Cardiac septum (tissue), 1 donor: Measurements from ENCODE around the gene LSS. TPM values are rescaled to one million over a fixed set of nuclear protein-coding genes. Genes with fewer than 3 reads are reported as not detected.
"Not testable (repeated sequence)": the region's sequence is repeated elsewhere in the genome, so short reads cannot be mapped to it uniquely, and the experiment has no call there.

Source experiments
- DNase-seq: peaks from one replicate; pipeline ENCODE4 v3.0.0-alpha.2; 2020; ENCODE audit warnings: low spot score
- intact Hi-C: fragments of 100-400 bp; cut with DNase I; formaldehyde crosslinking; loops from one replicate; pipeline ENCODE4 v1.14.0; 2022
- total RNA-seq: library from RNA; stranded (reverse); fragmentation: NEBNext Ultra II Directional; extraction: Animal tissue kit (Norgen Biotek cat#: 25700); gene quantifications from one replicate; pipeline ENCODE4 v1.2.1, GENCODE V29; 2021
- donor health status: DM: no; HTN: no; CAD: no.

The LSS gene
- total RNA-seq, 1 donor from 2014 or later: 34.9 TPM

DNA sequence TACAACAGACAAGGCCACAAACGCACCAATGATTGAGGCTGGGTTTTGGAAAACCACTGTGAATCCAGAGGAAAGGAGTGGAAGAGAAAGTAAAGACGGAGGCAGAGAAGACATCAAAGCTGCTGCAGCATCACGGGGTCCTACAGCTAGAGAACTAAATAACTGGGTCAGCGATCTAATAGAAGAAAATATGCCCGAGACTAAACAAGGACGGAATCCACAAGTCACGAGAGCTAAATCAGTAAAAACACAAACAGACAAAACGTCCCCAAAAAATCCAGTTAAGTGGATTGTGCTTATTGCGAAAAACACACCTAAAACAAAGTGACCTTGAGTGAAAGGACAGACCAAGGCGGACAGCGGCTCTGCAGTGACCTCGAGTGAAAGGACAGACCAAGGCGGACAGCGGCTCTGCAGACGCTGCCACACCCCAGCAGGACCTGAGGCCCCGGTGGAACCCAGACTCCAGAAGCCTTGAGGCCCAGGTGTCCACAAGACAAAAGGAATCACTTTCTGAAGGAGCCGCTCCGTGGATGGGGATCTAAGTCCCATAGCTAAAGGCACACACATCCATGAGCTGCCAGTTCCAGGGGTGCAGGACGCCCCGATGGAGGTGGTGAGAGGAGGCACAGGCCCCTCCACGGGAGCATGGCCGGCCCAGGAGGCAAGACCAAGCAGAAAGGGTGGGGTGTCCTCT is 79.2 kb downstream of the LSS start:
- no peak for DNase-seq
- intact Hi-C loops: loop anchor here (10.0 kb wide), 2 partner anchors 75 to 105 kb away; partner anchors contain the start of gene LSS

GRCh38 chr21:46148106-46148505 is 80.5 kb downstream of the LSS start:
- intact Hi-C loops: loop anchor here (10.0 kb wide), 2 partner anchors 77 to 107 kb away; partner anchors contain the start of gene LSS
- DNase-seq: no peak

DNA sequence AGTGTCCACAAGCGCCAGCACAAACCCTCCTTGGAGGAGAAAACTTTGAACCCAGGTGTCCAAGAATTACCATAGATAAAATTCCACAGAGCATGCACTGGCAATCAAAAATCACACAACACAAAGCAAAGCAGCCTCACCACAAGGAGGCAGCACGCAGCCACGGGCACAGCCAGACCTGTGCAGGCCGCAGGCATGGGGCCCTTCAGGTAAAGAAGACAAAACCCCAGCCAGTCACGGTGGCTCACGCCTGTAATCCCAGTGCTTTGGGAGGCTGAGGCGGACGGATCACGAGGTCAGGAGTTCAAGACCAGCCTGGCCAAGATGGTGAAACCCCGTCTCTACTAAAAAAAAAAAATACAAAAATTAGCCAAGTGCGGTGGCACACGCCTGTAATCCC is 81.1 kb downstream of the LSS start:
- DNase-seq: not testable (repeated sequence)
- intact Hi-C loops: loop anchor here (10.0 kb wide), 2 partner anchors 77 to 107 kb away; partner anchors contain the start of gene LSS

DNA sequence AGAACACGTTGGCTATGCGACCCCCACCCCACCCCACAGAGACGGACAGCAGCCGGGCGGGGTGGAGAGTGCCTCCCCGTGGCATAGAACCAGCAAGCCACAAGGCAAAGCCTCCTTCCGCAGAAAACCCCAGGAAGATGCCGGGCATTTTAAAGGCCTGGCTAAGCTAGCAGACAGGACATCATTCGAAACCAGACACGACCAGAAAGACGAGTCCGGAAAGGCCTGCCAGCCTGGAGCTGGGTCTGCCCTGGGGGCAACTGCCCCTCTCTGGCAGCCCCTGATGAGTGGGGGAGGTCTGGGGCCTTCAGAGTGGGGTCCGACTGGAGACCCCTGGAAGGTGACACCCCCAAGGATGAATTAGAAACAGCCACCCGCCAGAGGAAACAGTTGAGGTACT is 81.7 kb downstream of the LSS start:
- DNase-seq: no peak
- intact Hi-C loops: loop anchor here (10.0 kb wide), 2 partner anchors 78 to 108 kb away; partner anchors contain the start of gene LSS

- no peak for DNase-seq
- intact Hi-C loops: loop anchor here (10.0 kb wide), 2 partner anchors 79 to 109 kb away; partner anchors contain the start of gene LSS
Observed at GRCh38 chr21:46145840-46146691, 82.5 kb downstream of the LSS start.

DNA sequence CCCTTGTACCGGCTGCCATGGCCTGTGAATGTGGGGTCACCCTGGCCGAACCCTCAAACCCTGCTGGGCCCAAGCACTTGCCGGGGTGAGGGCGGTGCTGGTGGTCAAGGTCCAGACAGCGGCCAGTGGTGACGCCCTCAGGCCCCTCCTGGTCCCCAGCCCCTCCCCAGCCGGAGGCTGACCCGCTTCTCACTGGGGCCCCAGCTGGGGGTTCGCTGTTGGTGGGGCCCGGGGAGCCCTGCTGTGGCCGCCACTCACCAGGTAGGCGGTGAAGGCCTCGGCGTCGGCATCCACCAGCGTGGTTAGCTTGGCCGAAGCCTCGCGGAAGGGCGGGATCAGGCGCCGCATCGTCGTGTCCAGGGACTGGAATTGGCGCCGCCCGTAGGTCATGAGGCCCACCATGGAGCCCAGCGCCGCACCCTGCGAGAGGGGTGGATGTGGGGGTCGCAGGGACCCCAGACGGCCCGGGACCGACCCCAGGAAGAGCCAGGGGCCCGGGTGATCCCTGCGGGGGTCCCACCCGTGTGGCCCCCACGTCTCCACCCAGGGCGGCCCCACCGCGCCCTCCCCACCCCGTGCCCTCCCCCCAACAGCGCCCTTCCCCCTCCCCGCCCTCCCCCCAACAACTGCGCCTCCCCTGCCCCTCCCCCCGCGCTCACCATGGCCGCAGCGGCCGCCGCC is 83.3 kb downstream of the LSS start:
- intact Hi-C loops: loop anchor here (10.0 kb wide), 2 partner anchors 80 to 110 kb away; partner anchors contain the start of gene LSS
- no peak for DNase-seq

DNA sequence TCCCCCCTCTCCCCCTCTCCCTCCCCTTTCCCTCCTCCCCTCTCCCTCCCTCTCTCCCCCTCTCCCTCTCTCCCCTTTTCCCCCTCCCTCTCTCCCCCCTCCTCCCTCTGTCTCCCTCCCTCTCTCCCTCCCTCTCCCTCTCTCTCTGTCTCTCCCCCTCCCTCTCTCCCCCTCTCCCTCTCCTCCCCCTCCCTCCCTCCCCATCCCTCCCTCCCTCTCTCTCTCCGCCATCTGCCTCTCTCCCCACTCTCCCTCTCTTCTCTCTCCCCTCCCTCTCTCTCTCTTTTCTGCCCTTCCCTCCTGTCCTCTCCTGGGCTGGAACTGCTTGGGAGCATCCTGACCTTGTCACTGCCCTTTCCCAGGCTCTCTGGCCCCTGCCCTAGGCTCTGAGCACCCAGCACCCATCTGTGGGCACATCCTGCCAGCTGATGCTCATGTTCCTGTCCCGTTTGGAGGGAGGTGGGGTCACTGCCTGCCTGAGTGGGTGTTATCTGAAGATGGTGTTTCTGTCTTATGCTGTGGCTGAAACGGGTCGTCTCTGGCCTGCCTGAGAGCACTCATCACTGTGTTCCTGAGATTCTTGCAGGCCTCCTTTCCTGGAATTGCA is 84.0 kb downstream of the LSS start:
- DNase-seq: no peak
- intact Hi-C loops: loop anchor here (10.0 kb wide), 2 partner anchors 80 to 110 kb away; partner anchors contain the start of gene LSS

- intact Hi-C loops: loop anchor here (10.0 kb wide), 2 partner anchors 82 to 112 kb away; partner anchors contain the start of gene LSS
- DNase-seq: no peak
Observed at GRCh38 chr21:46142582-46143473, 85.7 kb downstream of the LSS start.

- DNase-seq: no peak
- intact Hi-C loops: loop anchor here (10.0 kb wide), 2 partner anchors 83 to 113 kb away; partner anchors contain the start of gene LSS
Observed at GRCh38 chr21:46141767-46142581, 86.6 kb downstream of the LSS start.

- intact Hi-C loops: loop anchor here (10.0 kb wide), 2 partner anchors 84 to 114 kb away; partner anchors contain the start of gene LSS
Observed at GRCh38 chr21:46140352-46141003, 88.1 kb downstream of the LSS start.

GRCh38 chr21:46139686-46140085 is 88.9 kb downstream of the LSS start:
- intact Hi-C loops: loop anchor here (10.0 kb wide), 2 partner anchors 85 to 115 kb away; partner anchors contain the start of gene LSS
- no peak for DNase-seq

More at GRCh38 chr21:46140352-46141003, 88.1 kb downstream of the LSS start:
- DNase-seq: not testable (repeated sequence)

GRCh38 chr21:46138383-46138970 is 90.1 kb downstream of the LSS start:
- intact Hi-C loops: no loop called here
- no peak for DNase-seq
